ENCODE results near the gene DYNLT2.
"Not testable (repeated sequence)": the region's sequence is repeated elsewhere in the genome, so short reads cannot be mapped to it uniquely, and the experiment has no call there.

Gene DYNLT2

GRCh38 chr6:169783401-169783800 is 32.0 kb upstream of the DYNLT2 start:
- DNase-seq = no peak

GRCh38 chr6:169782966-169783365 is 31.6 kb upstream of the DYNLT2 start:
- no peak for DNase-seq

GRCh38 chr6:169780571-169781091 is 29.3 kb upstream of the DYNLT2 start:
- no peak for DNase-seq

- no peak for DNase-seq
Measured at GRCh38 chr6:169779896-169780295, 28.5 kb upstream of the DYNLT2 start.

- no peak for DNase-seq
Measured at GRCh38 chr6:169779092-169779815, 27.9 kb upstream of the DYNLT2 start.

- no peak for DNase-seq
Measured at GRCh38 chr6:169778646-169779045, 27.3 kb upstream of the DYNLT2 start.

- no peak for DNase-seq
Measured at GRCh38 chr6:169777896-169778295, 26.5 kb upstream of the DYNLT2 start.

- no peak for DNase-seq
Measured at GRCh38 chr6:169776379-169776778, 25.0 kb upstream of the DYNLT2 start.

- no peak for DNase-seq
Measured at GRCh38 chr6:169775321-169775720, 23.9 kb upstream of the DYNLT2 start.

- DNase-seq = no peak
Measured at GRCh38 chr6:169774347-169774746, 23.0 kb upstream of the DYNLT2 start.

- no peak for DNase-seq
Measured at GRCh38 chr6:169766921-169767736, 15.8 kb upstream of the DYNLT2 start.

- no peak for DNase-seq
Measured at GRCh38 chr6:169766232-169766631, 14.9 kb upstream of the DYNLT2 start.

- DNase-seq = not testable (repeated sequence)
Measured at GRCh38 chr6:169765789-169766188, 14.4 kb upstream of the DYNLT2 start.

- DNase-seq = no peak
Measured at GRCh38 chr6:169763881-169764280, 12.5 kb upstream of the DYNLT2 start.

GRCh38 chr6:169763308-169763707 is 11.9 kb upstream of the DYNLT2 start:
- DNase-seq = no peak

GRCh38 chr6:169755162-169755561 is 3.8 kb upstream of the DYNLT2 start:
- no peak for DNase-seq

- DNase-seq = peak; percentile 12 to 20
Measured at GRCh38 chr6:169752074-169752623, 777 bp upstream of the DYNLT2 start.

GRCh38 chr6:169746556-169746955 is 4.8 kb downstream of the DYNLT2 start:
- DNase-seq = no peak

- no peak for DNase-seq
Measured at GRCh38 chr6:169745405-169745804, 6.0 kb downstream of the DYNLT2 start.

GRCh38 chr6:169741344-169741743 is 10.0 kb downstream of the DYNLT2 start:
- DNase-seq = no peak

- DNase-seq = no peak
Measured at GRCh38 chr6:169738976-169739529, 12.3 kb downstream of the DYNLT2 start.

- DNase-seq = no peak
Measured at GRCh38 chr6:169738204-169738975, 13.0 kb downstream of the DYNLT2 start.

- no peak for DNase-seq
Measured at GRCh38 chr6:169729961-169730360, 21.4 kb downstream of the DYNLT2 start.
